GM19193 (cell line): ENCODE data around the gene BANP.
A peak's percentile ranks its signal among the peaks of the same experiment; 100 is the strongest.

Experiments used
- POLR2A ChIP-seq: IDR thresholded peaks from 4 replicates; pipeline ENCODE4 v1.6.1; 2011; ENCODE audit not compliant: insufficient read depth, insufficient read length; ENCODE audit errors: extremely low read depth

BANP gene

GRCh38 chr16:87951552-87952538 lies 611 bp downstream of the BANP start:
- peak; percentile 74 for TF ChIP-seq POLR2A

- TF ChIP-seq POLR2A, result no peak
Observed at GRCh38 chr16:87952751-87953150, 1.5 kb downstream of the BANP start.

GRCh38 chr16:87953308-87954215 lies 2.3 kb downstream of the BANP start:
- no peak for TF ChIP-seq POLR2A

GRCh38 chr16:87954361-87954760 lies 3.1 kb downstream of the BANP start:
- TF ChIP-seq POLR2A, result no peak

GRCh38 chr16:87954826-87955225 lies 3.6 kb downstream of the BANP start:
- no peak for TF ChIP-seq POLR2A

- TF ChIP-seq POLR2A, result no peak
Observed at GRCh38 chr16:87955302-87956097, 4.3 kb downstream of the BANP start.

- no peak for TF ChIP-seq POLR2A
Observed at GRCh38 chr16:87956098-87956364, 4.8 kb downstream of the BANP start.

GRCh38 chr16:87956365-87957231 lies 5.4 kb downstream of the BANP start:
- peak; percentile 52 for TF ChIP-seq POLR2A

GRCh38 chr16:87957296-87958094 lies 6.3 kb downstream of the BANP start:
- no peak for TF ChIP-seq POLR2A

- TF ChIP-seq POLR2A, result no peak
Observed at GRCh38 chr16:87958632-87959031, 7.4 kb downstream of the BANP start.

- TF ChIP-seq POLR2A, result no peak
Observed at GRCh38 chr16:87959391-87959990, 8.3 kb downstream of the BANP start.

- TF ChIP-seq POLR2A, result no peak
Observed at GRCh38 chr16:87960296-87960695, 9.1 kb downstream of the BANP start.

- no peak for TF ChIP-seq POLR2A
Observed at GRCh38 chr16:87960852-87961251, 9.6 kb downstream of the BANP start.
